MCF 10A (cell line): Measurements from ENCODE around the gene ZNF514. TPM values are rescaled to one million over a fixed set of nuclear protein-coding genes. Genes with fewer than 3 reads are reported as not detected.

Source experiments
- BruUV-seq: library from RNA; stranded (reverse); fragments of 400-500 nt; replicated peaks from 2 replicates; lab custom pipeline; 2021; lab: Mats Ljungman, UMichigan
- CTCF ChIA-PET: fragments of 300-600 bp; sonication (Branson Sonifier 250); formaldehyde crosslinking; extraction: SDS; loops from one replicate; lab custom pipeline; 2021; ENCODE audit warnings: antibody characterized with exemption, inconsistent platforms; lab: Yijun Ruan, JAX
- POLR2A ChIA-PET: fragments of 300-600, 350-650 bp; sonication (Branson Sonifier 250); formaldehyde crosslinking; extraction: SDS; loops from one replicate; lab custom pipeline; 2020; ENCODE audit warnings: antibody characterized with exemption, inconsistent platforms; lab: Yijun Ruan, JAX
- DNase-seq: peaks from one replicate; pipeline ENCODE4 v3.0.0-alpha.2; 2018; ENCODE audit not compliant: unreplicated experiment
- H3K27ac Mint-ChIP-seq: one replicate; pipeline ENCODE4 v1.8.0; 2022; ENCODE audit warnings: mild to moderate bottlenecking, low read depth, mixed read lengths; ENCODE audit not compliant: unreplicated experiment
- H3K27me3 Mint-ChIP-seq: one replicate; pipeline ENCODE4 v1.8.0; 2022; ENCODE audit warnings: mixed read lengths; ENCODE audit not compliant: insufficient read depth, unreplicated experiment
- H3K36me3 Mint-ChIP-seq: one replicate; pipeline ENCODE4 v1.8.0; 2022; ENCODE audit warnings: mild to moderate bottlenecking, moderate library complexity, mixed read lengths; ENCODE audit not compliant: insufficient read depth, unreplicated experiment
- H3K4me1 Mint-ChIP-seq: one replicate; pipeline ENCODE4 v1.8.0; 2022; ENCODE audit warnings: mixed read lengths; ENCODE audit not compliant: insufficient read depth, unreplicated experiment
- H3K4me3 Mint-ChIP-seq: one replicate; pipeline ENCODE4 v1.8.0; 2022; ENCODE audit warnings: mild to moderate bottlenecking, moderate library complexity, mixed read lengths; ENCODE audit not compliant: unreplicated experiment
- H3K9me3 Mint-ChIP-seq: one replicate; pipeline ENCODE4 v1.8.0; 2022; ENCODE audit warnings: mixed read lengths; ENCODE audit not compliant: unreplicated experiment
- intact Hi-C: fragments of 100-400 bp; cut with micrococcal nuclease; formaldehyde crosslinking; loops from 2 replicates; pipeline ENCODE4 v1.14.1; 2022
- total RNA-seq: library from RNA; stranded (reverse); gene quantifications from 2 replicates; pipeline ENCODE4 v1.2.3, GENCODE V29; 2022
- TF ChIP-seq, protein P1 (sequence below): fragments of 200-600 bp; IDR thresholded peaks from one replicate; pipeline ENCODE4 v1.8.0; 2022; ENCODE audit warnings: antibody characterized with exemption, mild to moderate bottlenecking; ENCODE audit not compliant: unreplicated experiment

ZNF514 gene
- total RNA-seq, 1 experiment from 2014 or later, result 6.3 TPM

DNA sequence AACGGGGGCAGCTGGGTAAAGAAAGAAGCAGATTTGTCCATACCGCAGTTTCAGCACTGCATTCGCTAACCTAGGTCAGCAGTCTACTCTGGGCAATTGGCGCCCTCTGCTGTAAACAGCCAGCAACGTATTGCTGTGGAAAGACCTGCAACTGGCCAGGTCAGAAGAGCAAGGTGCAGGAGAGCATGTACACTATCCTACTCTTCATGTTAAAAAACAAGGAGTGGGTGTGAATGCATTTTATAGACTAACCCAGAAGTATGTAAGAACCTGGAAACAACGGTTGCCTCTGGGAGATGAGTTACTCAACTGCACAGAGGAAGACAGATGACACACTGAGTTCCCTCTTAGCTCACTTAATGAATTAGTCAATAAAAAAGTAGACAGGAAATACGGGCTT lies 44.2 kb downstream of the ZNF514 start:
- peak; percentile 65 for DNase-seq
- no TSS peak for BruUV-seq
- Mint-ChIP-seq H3K36me3 (peaks cover 58% of the 10 kb centered on the region), H3K4me1 (peaks cover 20% of the 10 kb centered on the region), H3K27ac (no peak overlapping the region), H3K4me3 (no peak overlapping the region), H3K9me3 (no peaks in the 10 kb centered on the region), H3K27me3 (no peaks in the 10 kb centered on the region)
- intact Hi-C loops, result loop anchor here (1.0 to 10.0 kb wide), 2 partner anchors 93 to 241 kb away; partner anchors contain the start of gene TEKT4
- POLR2A ChIA-PET, result interaction anchor here (0.6 to 1.2 kb wide), 5 partner anchors 21 to 232 kb away, joined by 3 to 6 read pairs (median 3); no protein-coding TSS in a partner anchor
- TF ChIP-seq, protein P1, sequence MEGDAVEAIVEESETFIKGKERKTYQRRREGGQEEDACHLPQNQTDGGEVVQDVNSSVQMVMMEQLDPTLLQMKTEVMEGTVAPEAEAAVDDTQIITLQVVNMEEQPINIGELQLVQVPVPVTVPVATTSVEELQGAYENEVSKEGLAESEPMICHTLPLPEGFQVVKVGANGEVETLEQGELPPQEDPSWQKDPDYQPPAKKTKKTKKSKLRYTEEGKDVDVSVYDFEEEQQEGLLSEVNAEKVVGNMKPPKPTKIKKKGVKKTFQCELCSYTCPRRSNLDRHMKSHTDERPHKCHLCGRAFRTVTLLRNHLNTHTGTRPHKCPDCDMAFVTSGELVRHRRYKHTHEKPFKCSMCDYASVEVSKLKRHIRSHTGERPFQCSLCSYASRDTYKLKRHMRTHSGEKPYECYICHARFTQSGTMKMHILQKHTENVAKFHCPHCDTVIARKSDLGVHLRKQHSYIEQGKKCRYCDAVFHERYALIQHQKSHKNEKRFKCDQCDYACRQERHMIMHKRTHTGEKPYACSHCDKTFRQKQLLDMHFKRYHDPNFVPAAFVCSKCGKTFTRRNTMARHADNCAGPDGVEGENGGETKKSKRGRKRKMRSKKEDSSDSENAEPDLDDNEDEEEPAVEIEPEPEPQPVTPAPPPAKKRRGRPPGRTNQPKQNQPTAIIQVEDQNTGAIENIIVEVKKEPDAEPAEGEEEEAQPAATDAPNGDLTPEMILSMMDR, result peak; percentile 78
- CTCF ChIA-PET, result interaction anchor here (0.5 to 4.4 kb wide), 24 partner anchors 9 to 1293 kb away, joined by 3 to 42 read pairs (median 4); no protein-coding TSS in a partner anchor

DNA sequence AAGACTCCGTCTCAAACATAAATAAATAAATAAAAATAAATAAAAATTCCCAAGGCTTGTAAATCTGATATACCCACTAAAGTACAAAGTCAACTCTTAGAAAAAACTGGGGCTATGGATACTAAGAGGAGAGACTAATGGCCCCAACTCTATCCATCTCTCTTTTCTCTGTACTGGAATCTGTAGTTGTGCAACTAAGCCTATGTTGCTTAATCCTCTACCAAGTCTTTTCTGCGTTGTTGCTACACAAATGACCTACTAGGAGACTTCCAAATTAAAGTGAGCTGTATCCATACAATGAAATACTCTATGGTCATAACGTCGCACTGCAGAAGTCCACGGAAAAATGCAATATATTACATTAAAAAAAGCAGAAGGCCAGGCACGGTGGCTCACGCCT lies 46.2 kb downstream of the ZNF514 start:
- Mint-ChIP-seq H3K9me3 (no peaks in the 10 kb centered on the region), H3K27me3 (no peaks in the 10 kb centered on the region), H3K4me1 (peaks cover 7% of the 10 kb centered on the region), H3K36me3 (peaks cover 71% of the 10 kb centered on the region), H3K27ac (no peak overlapping the region), H3K4me3 (no peak overlapping the region)
- POLR2A ChIA-PET, result no interaction called here
- CTCF ChIA-PET, result interaction anchor here (1.0 to 4.4 kb wide), 3 partner anchors 36 to 90 kb away, joined by 3 to 42 read pairs (median 5); no protein-coding TSS in a partner anchor
- no TSS peak for BruUV-seq
- intact Hi-C loops, result loop anchor here (10.0 kb wide), 1 partner anchor 239 kb away; the partner anchor contains the start of gene TEKT4
- TF ChIP-seq, protein P1, result no peak
- DNase-seq, result no peak

DNA sequence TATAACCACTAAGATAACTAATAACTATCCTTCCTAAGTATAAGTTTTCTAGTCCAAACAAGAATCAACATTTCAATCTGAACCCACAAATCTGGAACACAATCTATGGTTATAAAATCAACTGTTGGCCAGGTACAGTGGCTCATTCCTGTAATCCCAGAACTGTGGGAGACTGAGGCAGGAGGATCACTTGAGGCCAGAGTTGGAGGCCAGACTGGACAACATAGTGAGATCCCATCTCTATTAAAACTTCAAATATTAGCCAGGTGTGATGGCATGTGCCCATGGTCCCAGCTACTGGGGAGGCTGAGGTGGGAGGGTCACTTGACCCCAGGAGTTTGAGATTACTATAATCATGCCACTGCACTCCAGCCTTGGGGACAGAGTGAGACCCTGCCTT lies 49.3 kb downstream of the ZNF514 start:
- TF ChIP-seq, protein P1, result no peak
- Mint-ChIP-seq H3K27ac (no peak overlapping the region), H3K4me3 (no peak overlapping the region), H3K9me3 (no peaks in the 10 kb centered on the region), H3K4me1 (peaks cover 6% of the 10 kb centered on the region), H3K27me3 (no peaks in the 10 kb centered on the region), H3K36me3 (peaks cover 86% of the 10 kb centered on the region)
- DNase-seq, result no peak
- intact Hi-C loops, result loop anchor here (10.0 kb wide), 1 partner anchor 236 kb away; the partner anchor contains the start of gene TEKT4
- ChIA-PET POLR2A (interaction anchor here (0.9 to 1.4 kb wide), 2 partner anchors 11 kb away, joined by 4 to 6 read pairs; partner anchors contain the start of gene MRPS5), CTCF (interaction anchor here (1.6 to 1.8 kb wide), 2 partner anchors 33 to 88 kb away, joined by 3 to 7 read pairs; no protein-coding TSS in a partner anchor)
- BruUV-seq, result no TSS peak

DNA sequence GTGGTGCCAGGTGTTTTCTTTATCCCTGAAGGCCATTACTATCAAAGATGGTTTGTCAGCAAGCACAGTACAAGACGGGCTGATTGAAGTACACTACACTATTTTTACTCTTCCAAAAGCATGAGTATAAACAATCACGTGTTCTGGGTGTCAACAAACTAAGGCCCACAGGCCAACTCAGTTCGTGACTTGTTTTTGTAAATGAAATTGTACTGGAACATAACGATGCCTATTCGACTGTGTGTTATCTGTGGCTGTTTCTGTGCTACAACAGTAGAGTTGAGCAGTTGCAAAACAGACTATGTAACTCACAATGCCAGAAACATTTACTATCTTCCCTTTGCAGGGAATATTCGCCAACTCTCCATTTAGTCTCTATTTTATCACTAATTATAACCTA lies 50.4 kb downstream of the ZNF514 start:
- ChIA-PET CTCF (interaction anchor here (0.7 to 1.0 kb wide), 2 partner anchors 12 to 87 kb away, joined by 3 read pairs; partner anchors contain the start of gene MRPS5), POLR2A (interaction anchor here (0.8 to 0.9 kb wide), 2 partner anchors 8 to 12 kb away, joined by 4 read pairs; partner anchors contain the start of gene MRPS5)
- TF ChIP-seq, protein P1, result no peak
- BruUV-seq, result no TSS peak
- no peaks in the 10 kb centered on the region for H3K27me3 Mint-ChIP-seq
- H3K4me3 Mint-ChIP-seq, result no peak overlapping the region
- peaks cover 86% of the 10 kb centered on the region for H3K36me3 Mint-ChIP-seq
- no peak for DNase-seq
- intact Hi-C loops, result no loop called here
- peaks cover 6% of the 10 kb centered on the region for H3K4me1 Mint-ChIP-seq
- H3K9me3 Mint-ChIP-seq, result no peaks in the 10 kb centered on the region
- no peak overlapping the region for H3K27ac Mint-ChIP-seq
